GM10248 (cell line): ENCODE results near the gene MAGEB1.

Source experiments
- CTCF ChIA-PET: fragments of 300-600 bp; sonication (Branson Sonifier 250); formaldehyde crosslinking; extraction: SDS; loops from one replicate; lab custom pipeline; 2021; ENCODE audit warnings: antibody characterized with exemption; lab: Yijun Ruan, JAX
- POLR2A ChIA-PET: fragments of 350-650 bp; sonication (Branson Sonifier 250); formaldehyde crosslinking; extraction: SDS; loops from one replicate; lab custom pipeline; 2020; ENCODE audit warnings: antibody characterized with exemption; lab: Yijun Ruan, JAX
- DNase-seq: peaks from one replicate; pipeline ENCODE4 v3.0.0; 2012; ENCODE audit errors: extremely low spot score
- CTCF ChIP-seq: IDR thresholded peaks from 2 replicates; pipeline ENCODE4 v1.5.1; 2012; ENCODE audit warnings: mild to moderate bottlenecking, low read depth; ENCODE audit errors: extremely low read depth, missing control alignments, control extremely low read depth

MAGEB1 gene

DNA sequence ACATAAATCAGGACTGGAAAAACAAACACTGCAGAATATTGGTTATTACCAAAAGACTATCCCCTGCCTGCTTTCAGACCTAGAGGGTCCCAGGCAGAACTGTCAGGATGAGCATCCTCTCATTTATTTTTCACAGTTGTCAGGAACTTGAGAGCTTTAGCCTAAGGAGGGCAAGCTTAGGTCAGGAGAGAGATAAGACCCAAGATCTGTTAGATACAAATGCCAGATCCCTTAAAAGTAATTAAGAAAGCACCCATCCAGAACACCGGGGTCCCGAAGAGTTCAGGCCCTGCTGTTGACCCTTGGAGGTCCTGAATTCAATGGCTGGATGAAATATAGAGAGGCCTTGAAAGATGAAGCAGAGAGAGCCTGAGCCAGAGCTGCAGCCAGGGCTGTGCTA lies 22.4 kb upstream of the MAGEB1 start:
- no peak for DNase-seq
- ChIA-PET POLR2A (no interaction called here), CTCF (no interaction called here)
- no peak for TF ChIP-seq CTCF

DNA sequence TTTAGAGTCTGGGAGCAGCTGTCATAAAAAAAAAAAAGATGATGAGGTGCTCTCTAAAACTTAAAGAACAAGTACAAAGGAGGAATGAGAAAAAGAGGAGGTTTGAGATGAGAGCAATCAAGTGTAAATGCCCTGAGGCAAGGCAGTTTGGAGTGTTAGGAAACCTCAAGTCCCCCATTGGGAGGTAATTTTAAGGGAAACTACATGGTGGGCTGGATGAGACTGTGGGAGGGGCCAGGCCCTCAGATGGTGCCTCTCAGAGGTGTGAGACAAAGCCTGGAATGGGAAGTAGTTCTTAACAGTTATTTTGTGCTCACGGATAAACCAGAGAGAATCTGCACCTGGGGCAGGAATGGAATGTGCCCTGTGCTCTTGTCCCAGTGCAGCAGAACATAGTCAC lies 18.4 kb upstream of the MAGEB1 start:
- no peak for DNase-seq
- ChIA-PET CTCF (no interaction called here), POLR2A (no interaction called here)
- no peak for TF ChIP-seq CTCF

- ChIA-PET CTCF (no interaction called here), POLR2A (no interaction called here)
- no peak for TF ChIP-seq CTCF
- DNase-seq: no peak
Observed at GRCh38 chrX:30230395-30230794, 16.6 kb upstream of the MAGEB1 start, which contains the start of gene MAGEB3. Gene MAGEB3 (plus strand): TSS chrX:30230657. CDS start chrX:30235925, 5,268 bp downstream.

- no peak for TF ChIP-seq CTCF
- POLR2A ChIA-PET: no interaction called here
- CTCF ChIA-PET: no interaction called here
- no peak for DNase-seq
Observed at GRCh38 chrX:30241724-30242415, 5.1 kb upstream of the MAGEB1 start, which contains the start of gene MAGEB4. Gene MAGEB4 (plus strand): TSS chrX:30242000. CDS start chrX:30242136, 136 bp downstream.

- POLR2A ChIA-PET: no interaction called here
Observed at GRCh38 chrX:30248854-30249253, 1.9 kb downstream of the MAGEB1 start.

DNA sequence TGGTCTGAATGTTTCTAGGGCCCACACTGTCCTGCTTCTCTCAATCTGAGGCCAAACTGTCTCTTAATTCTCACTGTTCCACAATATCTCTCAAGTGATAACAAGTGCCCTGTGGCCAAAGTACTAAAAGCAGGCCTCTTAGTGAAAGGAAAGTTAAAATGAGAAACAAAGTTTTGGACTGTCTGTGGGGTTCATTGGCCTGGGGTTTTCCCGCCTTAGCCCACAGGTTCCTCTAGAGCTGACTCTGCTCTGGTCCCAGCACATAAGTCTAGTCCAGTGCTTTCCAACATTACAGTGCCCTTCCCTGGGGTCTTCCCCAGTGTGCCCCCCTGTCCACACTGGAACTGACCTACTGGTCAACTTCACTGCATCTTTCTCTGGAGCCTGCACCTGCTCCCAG lies 6.3 kb downstream of the MAGEB1 start:
- ChIA-PET POLR2A (no interaction called here), CTCF (no interaction called here)
- no peak for DNase-seq
- no peak for TF ChIP-seq CTCF

More at GRCh38 chrX:30248854-30249253, 1.9 kb downstream of the MAGEB1 start:
- CTCF ChIA-PET: no interaction called here
- no peak for TF ChIP-seq CTCF
- DNase-seq: no peak
